ENCODE data around the gene BNIP2. TPM values are rescaled to one million over a fixed set of nuclear protein-coding genes. Genes with fewer than 3 reads are reported as not detected.
A peak's percentile ranks its signal among the peaks of the same experiment; 100 is the strongest.

Gene BNIP2
- total RNA-seq, 1 donor from 2014 or later: 60.1 TPM

DNA sequence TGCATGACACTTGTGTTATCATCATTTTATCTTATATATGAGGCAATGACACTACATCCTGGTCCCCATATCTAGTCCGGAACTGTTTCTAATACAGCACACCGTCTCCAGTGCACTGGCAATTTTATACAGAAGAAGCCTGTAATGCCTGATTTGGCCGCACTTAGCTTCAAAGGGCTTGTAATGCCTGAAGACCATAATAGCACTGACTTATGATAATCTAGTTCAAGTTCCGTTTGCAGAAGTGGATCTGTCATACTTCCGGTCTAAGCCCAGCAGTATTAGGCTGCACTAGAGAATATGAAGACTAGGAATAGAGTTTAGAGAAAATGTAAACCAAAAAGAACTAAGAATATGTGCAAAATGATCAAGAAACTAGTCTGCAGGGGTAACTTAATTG, 1.3 kb downstream of the BNIP2 start:
- intact Hi-C loops (cut with DNase I): loop anchor here (10.0 kb wide), 1 partner anchor 787 kb away; the partner anchor contains the start of gene ICE2
- H3K4me1 ChIP-seq: peaks cover 0 to 19% of the 10 kb centered on the region in 2 donors
- no peaks in the 10 kb centered on the region for H3K27me3 ChIP-seq
- H3K4me3 ChIP-seq: peak overlapping the region; percentile 86 to 93
- TF ChIP-seq, protein P1, sequence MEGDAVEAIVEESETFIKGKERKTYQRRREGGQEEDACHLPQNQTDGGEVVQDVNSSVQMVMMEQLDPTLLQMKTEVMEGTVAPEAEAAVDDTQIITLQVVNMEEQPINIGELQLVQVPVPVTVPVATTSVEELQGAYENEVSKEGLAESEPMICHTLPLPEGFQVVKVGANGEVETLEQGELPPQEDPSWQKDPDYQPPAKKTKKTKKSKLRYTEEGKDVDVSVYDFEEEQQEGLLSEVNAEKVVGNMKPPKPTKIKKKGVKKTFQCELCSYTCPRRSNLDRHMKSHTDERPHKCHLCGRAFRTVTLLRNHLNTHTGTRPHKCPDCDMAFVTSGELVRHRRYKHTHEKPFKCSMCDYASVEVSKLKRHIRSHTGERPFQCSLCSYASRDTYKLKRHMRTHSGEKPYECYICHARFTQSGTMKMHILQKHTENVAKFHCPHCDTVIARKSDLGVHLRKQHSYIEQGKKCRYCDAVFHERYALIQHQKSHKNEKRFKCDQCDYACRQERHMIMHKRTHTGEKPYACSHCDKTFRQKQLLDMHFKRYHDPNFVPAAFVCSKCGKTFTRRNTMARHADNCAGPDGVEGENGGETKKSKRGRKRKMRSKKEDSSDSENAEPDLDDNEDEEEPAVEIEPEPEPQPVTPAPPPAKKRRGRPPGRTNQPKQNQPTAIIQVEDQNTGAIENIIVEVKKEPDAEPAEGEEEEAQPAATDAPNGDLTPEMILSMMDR (IDR thresholded peaks at IDR 0.05): no peak
- H3K36me3 ChIP-seq: peaks cover 0 to 9% of the 10 kb centered on the region in 2 donors
- no peaks in the 10 kb centered on the region for H3K9me3 ChIP-seq
- H3K27ac ChIP-seq: peak overlapping the region; percentile 96 to 99
- no peak for DNase-seq (ENCODE audit: low spot score in 2 of 2)

DNA sequence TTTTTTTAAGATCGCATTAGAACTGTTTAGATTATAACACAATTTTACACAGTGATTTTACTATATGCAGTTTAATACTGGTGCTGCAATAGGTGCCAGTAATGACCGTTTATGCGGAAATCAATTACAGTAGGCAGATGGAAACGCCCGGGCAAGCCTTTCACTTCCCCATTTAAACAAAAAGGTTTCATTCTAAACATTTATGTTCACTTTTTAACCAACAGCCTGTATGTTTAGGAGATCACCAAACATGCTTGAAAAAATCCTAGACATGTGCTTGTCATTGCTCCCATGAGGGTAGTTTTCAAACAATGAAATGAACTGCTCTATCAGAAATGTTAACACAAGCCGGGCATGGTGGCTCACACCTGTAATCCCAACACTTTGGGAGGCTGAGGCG, 2.7 kb downstream of the BNIP2 start:
- no peaks in the 10 kb centered on the region for H3K27me3 ChIP-seq
- peaks cover 9 to 18% of the 10 kb centered on the region in 2 donors for H3K36me3 ChIP-seq
- H3K4me3 ChIP-seq: peak overlapping the region in 1 of 2 donors; percentile 86
- no peaks in the 10 kb centered on the region for H3K9me3 ChIP-seq
- intact Hi-C loops (cut with DNase I): loop anchor here (10.0 kb wide), 1 partner anchor 788 kb away; the partner anchor contains the start of gene ICE2
- no peak for DNase-seq (ENCODE audit: low spot score in 2 of 2)
- peak overlapping the region; percentile 24 to 99 for H3K27ac ChIP-seq
- H3K4me1 ChIP-seq: peaks cover 0 to 19% of the 10 kb centered on the region in 2 donors
- TF ChIP-seq, protein P1 (IDR thresholded peaks at IDR 0.05): no peak

- TF ChIP-seq, protein P1 (IDR thresholded peaks at IDR 0.05): no peak
- intact Hi-C loops (cut with DNase I): loop anchor here (10.0 kb wide), 1 partner anchor 789 kb away; the partner anchor contains the start of gene ICE2
- no peaks in the 10 kb centered on the region for H3K9me3 ChIP-seq
- no peak for DNase-seq (ENCODE audit: low spot score in 2 of 2)
- no peaks in the 10 kb centered on the region for H3K27me3 ChIP-seq
- peaks cover 0 to 19% of the 10 kb centered on the region in 2 donors for H3K4me1 ChIP-seq
- H3K4me3 ChIP-seq: no peak overlapping the region
- peaks cover 14 to 24% of the 10 kb centered on the region in 2 donors for H3K36me3 ChIP-seq
- peak overlapping the region; percentile 24 to 99 for H3K27ac ChIP-seq
These were observed 3.3 kb downstream of the BNIP2 start for GRCh38 chr15:59685737-59686297.

GRCh38 chr15:59680870-59681269, 8.2 kb downstream of the BNIP2 start:
- Histone ChIP-seq H3K4me3 (no peak overlapping the region), H3K27me3 (no peaks in the 10 kb centered on the region), H3K4me1 (peaks cover 0 to 5% of the 10 kb centered on the region in 2 donors), H3K36me3 (peaks cover 45 to 63% of the 10 kb centered on the region in 2 donors), H3K9me3 (no peaks in the 10 kb centered on the region), H3K27ac (no peak overlapping the region)
- intact Hi-C loops (cut with DNase I): loop anchor here (10.0 kb wide), 1 partner anchor 794 kb away; the partner anchor contains the start of gene ICE2
- TF ChIP-seq, protein P1 (IDR thresholded peaks at IDR 0.05): no peak
- no peak for DNase-seq (ENCODE audit: low spot score in 2 of 2)

- Histone ChIP-seq H3K9me3 (no peaks in the 10 kb centered on the region), H3K4me1 (peaks cover 0 to 4% of the 10 kb centered on the region in 2 donors), H3K36me3 (peaks cover 50 to 69% of the 10 kb centered on the region in 2 donors), H3K27ac (no peak overlapping the region), H3K27me3 (no peaks in the 10 kb centered on the region), H3K4me3 (no peak overlapping the region)
- TF ChIP-seq, protein P1 (IDR thresholded peaks at IDR 0.05): no peak
- DNase-seq (ENCODE audit: low spot score in 2 of 2): no peak
- intact Hi-C loops (cut with DNase I): loop anchor here (10.0 kb wide), 1 partner anchor 794 kb away; the partner anchor contains the start of gene ICE2
These were observed 8.8 kb downstream of the BNIP2 start for GRCh38 chr15:59680346-59680745.

Measured in ascending aorta (tissue), 2 donors.